ENCODE measurements around the gene DCTD. TPM values are rescaled to one million over a fixed set of nuclear protein-coding genes. Genes with fewer than 3 reads are reported as not detected.

DCTD gene
- total RNA-seq, 1 donor from 2014 or later = 105 TPM

GRCh38 chr4:182890202-182890601, 27.0 kb downstream of the DCTD start:
- H3K27me3 ChIP-seq (ENCODE audit: control insufficient read depth, insufficient read depth, low read length) = no peaks in the 10 kb centered on the region
- no peak for FAIRE-seq
- H3K36me3 ChIP-seq (ENCODE audit: control insufficient read depth, insufficient read depth, low read length) = peaks cover 15% of the 10 kb centered on the region
- no peak overlapping the region for H3K4me3 ChIP-seq (ENCODE audit: low read depth, low read length)
- no peak for TF ChIP-seq CTCF (IDR thresholded peaks at IDR 0.05; ENCODE audit: insufficient read depth, low read length, severe bottlenecking)
- no peak for DNase-seq (ENCODE audit: low read depth)

GRCh38 chr4:182888891-182889290, 28.3 kb downstream of the DCTD start:
- DNase-seq (ENCODE audit: low read depth) (no peak), FAIRE-seq (no peak)
- no peaks in the 10 kb centered on the region for H3K27me3 ChIP-seq (ENCODE audit: control insufficient read depth, insufficient read depth, low read length)
- no peak overlapping the region for H3K4me3 ChIP-seq (ENCODE audit: low read depth, low read length)
- TF ChIP-seq CTCF (IDR thresholded peaks at IDR 0.05; ENCODE audit: insufficient read depth, low read length, severe bottlenecking) = no peak
- H3K36me3 ChIP-seq (ENCODE audit: control insufficient read depth, insufficient read depth, low read length) = peaks cover 13% of the 10 kb centered on the region

- TF ChIP-seq CTCF (IDR thresholded peaks at IDR 0.05; ENCODE audit: insufficient read depth, low read length, severe bottlenecking) = no peak
- FAIRE-seq (no peak), DNase-seq (ENCODE audit: low read depth) (no peak)
- Histone ChIP-seq H3K4me3 (ENCODE audit: low read depth, low read length) (no peak overlapping the region), H3K27me3 (ENCODE audit: control insufficient read depth, insufficient read depth, low read length) (no peaks in the 10 kb centered on the region), H3K36me3 (ENCODE audit: control insufficient read depth, insufficient read depth, low read length) (peaks cover 8% of the 10 kb centered on the region)
Observed at GRCh38 chr4:182886768-182887167, 30.4 kb downstream of the DCTD start.

GRCh38 chr4:182886205-182886604, 31.0 kb downstream of the DCTD start:
- Histone ChIP-seq H3K4me3 (ENCODE audit: low read depth, low read length) (no peak overlapping the region), H3K36me3 (ENCODE audit: control insufficient read depth, insufficient read depth, low read length) (peaks cover 6% of the 10 kb centered on the region), H3K27me3 (ENCODE audit: control insufficient read depth, insufficient read depth, low read length) (no peaks in the 10 kb centered on the region)
- TF ChIP-seq CTCF (IDR thresholded peaks at IDR 0.05; ENCODE audit: insufficient read depth, low read length, severe bottlenecking) = no peak
- no peak for DNase-seq (ENCODE audit: low read depth)
- FAIRE-seq = no peak

GRCh38 chr4:182885738-182886077, 31.5 kb downstream of the DCTD start:
- FAIRE-seq (no peak), DNase-seq (ENCODE audit: low read depth) (no peak)
- H3K36me3 ChIP-seq (ENCODE audit: control insufficient read depth, insufficient read depth, low read length) = peaks cover 4% of the 10 kb centered on the region
- no peak overlapping the region for H3K4me3 ChIP-seq (ENCODE audit: low read depth, low read length)
- no peak for TF ChIP-seq CTCF (IDR thresholded peaks at IDR 0.05; ENCODE audit: insufficient read depth, low read length, severe bottlenecking)
- no peaks in the 10 kb centered on the region for H3K27me3 ChIP-seq (ENCODE audit: control insufficient read depth, insufficient read depth, low read length)

- no peak overlapping the region for H3K4me3 ChIP-seq (ENCODE audit: low read depth, low read length)
- no peak for TF ChIP-seq CTCF (IDR thresholded peaks at IDR 0.05; ENCODE audit: insufficient read depth, low read length, severe bottlenecking)
- peaks cover 2% of the 10 kb centered on the region for H3K36me3 ChIP-seq (ENCODE audit: control insufficient read depth, insufficient read depth, low read length)
- no peak for FAIRE-seq
- H3K27me3 ChIP-seq (ENCODE audit: control insufficient read depth, insufficient read depth, low read length) = no peaks in the 10 kb centered on the region
- no peak for DNase-seq (ENCODE audit: low read depth)
Observed at GRCh38 chr4:182885022-182885737, 32.0 kb downstream of the DCTD start.
